ENCODE measurements around the gene CXCL10.
"Not testable (repeated sequence)": the region's sequence is repeated elsewhere in the genome, so short reads cannot be mapped to it uniquely, and the experiment has no call there.

Gene CXCL10

GRCh38 chr4:76024065-76024464 lies 768 bp upstream of the CXCL10 start:
- no peak for DNase-seq

- no peak for DNase-seq
These were observed 620 bp downstream of the CXCL10 start for GRCh38 chr4:76022677-76023076.

GRCh38 chr4:76022031-76022430 lies 1.3 kb downstream of the CXCL10 start:
- DNase-seq, result no peak

GRCh38 chr4:76017056-76017686 lies 6.1 kb downstream of the CXCL10 start:
- no peak for DNase-seq

- no peak for DNase-seq
These were observed 6.9 kb downstream of the CXCL10 start for GRCh38 chr4:76016393-76016792.

GRCh38 chr4:76013540-76013939 lies 9.8 kb downstream of the CXCL10 start:
- DNase-seq, result no peak

GRCh38 chr4:76012388-76012801 lies 10.9 kb downstream of the CXCL10 start:
- DNase-seq, result no peak

GRCh38 chr4:76011700-76012387 lies 11.5 kb downstream of the CXCL10 start:
- no peak for DNase-seq

- DNase-seq, result no peak
These were observed 12.2 kb downstream of the CXCL10 start for GRCh38 chr4:76011018-76011670.

- no peak for DNase-seq
These were observed 12.7 kb downstream of the CXCL10 start for GRCh38 chr4:76010576-76010975.

- DNase-seq, result no peak
These were observed 14.0 kb downstream of the CXCL10 start for GRCh38 chr4:76009311-76009710.

- DNase-seq, result no peak
These were observed 16.0 kb downstream of the CXCL10 start, which contains the start of gene CXCL9 for GRCh38 chr4:76007089-76007862. CXCL9 (minus strand) TSS chr4:76007509; CDS start chr4:76007449, 60 bp downstream.

- DNase-seq, result no peak
These were observed 19.7 kb downstream of the CXCL10 start for GRCh38 chr4:76003620-76004019.

GRCh38 chr4:76003035-76003434 lies 20.3 kb downstream of the CXCL10 start:
- DNase-seq, result no peak

GRCh38 chr4:76002176-76002575 lies 21.1 kb downstream of the CXCL10 start:
- DNase-seq, result no peak

GRCh38 chr4:76001700-76002099 lies 21.6 kb downstream of the CXCL10 start:
- DNase-seq, result no peak

GRCh38 chr4:76000279-76000678 lies 23.0 kb downstream of the CXCL10 start:
- DNase-seq, result no peak

- not testable (repeated sequence) for DNase-seq
These were observed 24.7 kb downstream of the CXCL10 start for GRCh38 chr4:75998525-75999147.

- no peak for DNase-seq
These were observed 25.4 kb downstream of the CXCL10 start for GRCh38 chr4:75997946-75998345.

GRCh38 chr4:75997081-75997480 lies 26.2 kb downstream of the CXCL10 start:
- no peak for DNase-seq

- DNase-seq, result peak; percentile 60
These were observed 27.6 kb downstream of the CXCL10 start for GRCh38 chr4:75995727-75996126.

- DNase-seq, result no peak
These were observed 30.8 kb downstream of the CXCL10 start for GRCh38 chr4:75992462-75992861.

Data from retina (tissue), 1 donor.